ENCODE results near the gene DEFB132. TPM values are rescaled to one million over a fixed set of nuclear protein-coding genes. Genes with fewer than 3 reads are reported as not detected.

The DEFB132 gene
- polyA plus RNA-seq, result not detected in 2 replicates

GRCh38 chr20:257419-257818 lies at the start of gene DEFB132:
Gene DEFB132, plus strand, starts transcription at chr20:257724. Its CDS starts 55 bp downstream, at chr20:257779.

GRCh38 chr20:226958-227357 lies 30.6 kb upstream of the DEFB132 start, which contains the start of gene DEFB129:
Gene DEFB129, plus strand, starts transcription at chr20:227258. Its CDS starts 31 bp downstream, at chr20:227289.

GRCh38 chr20:290084-290831 lies 32.7 kb downstream of the DEFB132 start, which contains the start of gene C20orf96:
Gene C20orf96, minus strand, starts transcription at chr20:290750. Its CDS starts 140 bp downstream, at chr20:290610.

GRCh38 chr20:297098-297924 lies 39.8 kb downstream of the DEFB132 start, which contains the start of gene ZCCHC3:
Gene ZCCHC3, plus strand, starts transcription at chr20:297570. Its CDS starts 17 bp downstream, at chr20:297587.

Other genes starting within 250 kb of the DEFB132 start
- gene DEFB125, start 170.1 kb upstream of the DEFB132 start, polyA plus RNA-seq, result not detected in 2 replicates
- gene DEFB126, start 115.1 kb upstream of the DEFB132 start, polyA plus RNA-seq, result not detected in 2 replicates
- gene DEFB127, start 100.3 kb upstream of the DEFB132 start, polyA plus RNA-seq, result not detected in 2 replicates
- gene DEFB128, start 68.0 kb upstream of the DEFB132 start, polyA plus RNA-seq, result not detected in 2 replicates
- not detected in 2 replicates for gene DEFB129, start 30.5 kb upstream of the DEFB132 start, polyA plus RNA-seq
- 8.5 and 9.2 TPM in 2 replicates for gene C20orf96, start 33.0 kb downstream of the DEFB132 start, polyA plus RNA-seq
- 0.94 and 1.8 TPM in 2 replicates for gene ZCCHC3, start 39.8 kb downstream of the DEFB132 start, polyA plus RNA-seq
- 0.24 and 0.98 TPM in 2 replicates for gene SOX12, start 67.8 kb downstream of the DEFB132 start, polyA plus RNA-seq
- 97.1 and 111 TPM in 2 replicates for gene NRSN2, start 89.4 kb downstream of the DEFB132 start, polyA plus RNA-seq
- gene TRIB3, start 123.0 kb downstream of the DEFB132 start, polyA plus RNA-seq, result 2.4 TPM in 1 of 2 replicates, not detected in the other
- 7.3 and 9.6 TPM in 2 replicates for gene RBCK1, start 150.6 kb downstream of the DEFB132 start, polyA plus RNA-seq
- gene TBC1D20, start 204.8 kb downstream of the DEFB132 start, polyA plus RNA-seq, result 9.2 and 12.6 TPM in 2 replicates

Data from Purkinje cell (primary cell).